Posterior vena cava (tissue), 2 donors: ENCODE results near the gene SIX5. TPM values are rescaled to one million over a fixed set of nuclear protein-coding genes. Genes with fewer than 3 reads are reported as not detected.
"Not testable (repeated sequence)": the region's sequence is repeated elsewhere in the genome, so short reads cannot be mapped to it uniquely, and the experiment has no call there.

ENCODE experiments used
- DNase-seq: peaks from one replicate; pipeline ENCODE4 v3.0.0-alpha.2; 2020; ENCODE audit warnings: low spot score
- intact Hi-C, 2 donors: fragments of 100-400 bp; cut with DNase I; formaldehyde crosslinking; loops; one replicate each; pipeline versions ENCODE4 v1.14.1 to v1.14.2; 2022 to 2023
- total RNA-seq, 2 donors: library from RNA; stranded (reverse); fragmentation: NEBNext Ultra II Directional; extraction: Animal tissue kit (Norgen Biotek cat#: 25700); gene quantifications; one replicate each; pipeline ENCODE4 v1.2.1, GENCODE V29; 2021
- donor health status: DM: yes; HTN: yes; CAD: no.
- donor health status: DM: yes; HTN: yes; CAD: no.

SIX5 gene
- total RNA-seq, 2 donors from 2014 or later: 14.9 to 22.4 TPM

GRCh38 chr19:45729800-45730290 is 39.2 kb downstream of the SIX5 start:
- DNase-seq: no peak
- intact Hi-C loops: no loop called here

GRCh38 chr19:45728683-45729082 is 40.4 kb downstream of the SIX5 start:
- intact Hi-C loops: not testable (repeated sequence)

GRCh38 chr19:45720065-45720464 is 49.0 kb downstream of the SIX5 start:
- DNase-seq, intact Hi-C loops: not testable (repeated sequence)

More at GRCh38 chr19:45728683-45729082, 40.4 kb downstream of the SIX5 start:
- not testable (repeated sequence) for DNase-seq

- DNase-seq: no peak
These were observed 50.9 kb downstream of the SIX5 start for GRCh38 chr19:45717983-45718650.

GRCh38 chr19:45717131-45717982 is 51.7 kb downstream of the SIX5 start:
- intact Hi-C loops: loop anchor here in 1 of 2 donors (10.0 kb wide), 1 partner anchor 77 kb away; the partner anchor contains the start of gene DMWD

More at GRCh38 chr19:45717983-45718650, 50.9 kb downstream of the SIX5 start:
- intact Hi-C loops: loop anchor here in 1 of 2 donors (10.0 kb wide), 1 partner anchor 77 kb away; the partner anchor contains the start of gene DMWD

GRCh38 chr19:45716359-45717130 is 52.5 kb downstream of the SIX5 start:
- no peak for DNase-seq
- intact Hi-C loops: loop anchor here in 1 of 2 donors (10.0 kb wide), 1 partner anchor 78 kb away; the partner anchor contains the start of gene DMWD

More at GRCh38 chr19:45717131-45717982, 51.7 kb downstream of the SIX5 start:
- DNase-seq: peak; percentile 100

- no peak for DNase-seq
- intact Hi-C loops: loop anchor here in 1 of 2 donors (10.0 kb wide), 1 partner anchor 80 kb away; the partner anchor contains the start of gene DMWD
These were observed 53.9 kb downstream of the SIX5 start for GRCh38 chr19:45715139-45715538.

Other genes starting within 250 kb of the SIX5 start
- gene OPA3, start 184.4 kb downstream of the SIX5 start, total RNA-seq: 10 to 100 TPM in 1 of 2 donors, 1 to 10 TPM in 1; 9.8 to 11.3 TPM
- gene GPR4, start 167.0 kb downstream of the SIX5 start, total RNA-seq: 10 to 100 TPM in 1 of 2 donors, 1 to 10 TPM in 1; 5.1 to 11.1 TPM
- gene EML2, start 129.9 kb downstream of the SIX5 start, total RNA-seq: 10 to 100 TPM; 20.7 to 26.7 TPM
- under 1 TPM in 1 of 2 donors, not detected in 1; 0.38 TPM for gene GIPR, start 101.0 kb downstream of the SIX5 start, total RNA-seq
- gene SNRPD2, start 77.3 kb downstream of the SIX5 start, total RNA-seq: 100 to 1,000 TPM; 244 to 250 TPM
- 1 to 10 TPM; 3.1 to 4.5 TPM for gene QPCTL, start 76.6 kb downstream of the SIX5 start, total RNA-seq
- gene FBXO46, start 38.4 kb downstream of the SIX5 start, total RNA-seq: 10 to 100 TPM; 11.2 to 12.3 TPM
- not detected for gene MEIOSIN, start 35.8 kb downstream of the SIX5 start, total RNA-seq
- 100 to 1,000 TPM; 218 to 281 TPM for gene DMPK, start 13.2 kb upstream of the SIX5 start, total RNA-seq
- gene DMWD, start 23.6 kb upstream of the SIX5 start, total RNA-seq: 10 to 100 TPM; 50.9 to 61.1 TPM
- gene RSPH6A, start 46.1 kb upstream of the SIX5 start, total RNA-seq: not detected
- 10 to 100 TPM; 41.2 to 44.6 TPM for gene SYMPK, start 93.9 kb upstream of the SIX5 start, total RNA-seq
- gene FOXA3, start 95.1 kb upstream of the SIX5 start, total RNA-seq: not detected
- gene IRF2BP1, start 116.9 kb upstream of the SIX5 start, total RNA-seq: 10 to 100 TPM; 14.3 to 14.5 TPM
- gene MYPOP, start 133.4 kb upstream of the SIX5 start, total RNA-seq: 1 to 10 TPM; 4.3 to 6.1 TPM
- not detected for gene NANOS2, start 145.5 kb upstream of the SIX5 start, total RNA-seq
- 1 to 10 TPM; 7.9 to 8.0 TPM for gene NOVA2, start 204.6 kb upstream of the SIX5 start, total RNA-seq
- gene CCDC61, start 226.2 kb upstream of the SIX5 start, total RNA-seq: 10 to 100 TPM in 1 of 2 donors, 1 to 10 TPM in 1; 10.0 to 12.9 TPM